ENCODE measurements around the gene RARS1. TPM values are rescaled to one million over a fixed set of nuclear protein-coding genes. Genes with fewer than 3 reads are reported as not detected.

Gene RARS1
- total and polyA plus RNA-seq, 2 of the 8 experiments (the other 6 are each of a cell fraction or from before 2014, with no cell fraction given) = 30.2 to 108 TPM

DNA sequence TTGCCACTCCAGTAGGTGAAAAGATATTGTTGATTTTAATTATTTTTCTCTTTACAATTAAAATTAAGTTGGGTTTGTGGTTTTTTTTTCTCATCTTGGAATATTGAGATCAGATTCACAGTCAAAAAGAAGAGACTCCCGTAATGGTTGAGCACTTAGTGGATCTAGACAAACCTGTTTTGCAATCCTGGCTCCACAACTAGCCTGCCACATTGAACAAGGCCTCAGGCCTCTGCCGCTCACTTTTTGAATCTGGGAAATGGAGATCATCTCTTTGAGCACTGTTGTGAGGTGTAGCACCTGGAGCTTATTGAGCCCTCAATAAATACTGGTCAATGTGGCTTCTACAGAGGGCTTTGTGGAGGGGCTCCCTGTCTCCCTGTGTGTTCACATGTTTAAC is 37.1 kb upstream of the RARS1 start (continued):
- TF ChIP-seq, protein P1, sequence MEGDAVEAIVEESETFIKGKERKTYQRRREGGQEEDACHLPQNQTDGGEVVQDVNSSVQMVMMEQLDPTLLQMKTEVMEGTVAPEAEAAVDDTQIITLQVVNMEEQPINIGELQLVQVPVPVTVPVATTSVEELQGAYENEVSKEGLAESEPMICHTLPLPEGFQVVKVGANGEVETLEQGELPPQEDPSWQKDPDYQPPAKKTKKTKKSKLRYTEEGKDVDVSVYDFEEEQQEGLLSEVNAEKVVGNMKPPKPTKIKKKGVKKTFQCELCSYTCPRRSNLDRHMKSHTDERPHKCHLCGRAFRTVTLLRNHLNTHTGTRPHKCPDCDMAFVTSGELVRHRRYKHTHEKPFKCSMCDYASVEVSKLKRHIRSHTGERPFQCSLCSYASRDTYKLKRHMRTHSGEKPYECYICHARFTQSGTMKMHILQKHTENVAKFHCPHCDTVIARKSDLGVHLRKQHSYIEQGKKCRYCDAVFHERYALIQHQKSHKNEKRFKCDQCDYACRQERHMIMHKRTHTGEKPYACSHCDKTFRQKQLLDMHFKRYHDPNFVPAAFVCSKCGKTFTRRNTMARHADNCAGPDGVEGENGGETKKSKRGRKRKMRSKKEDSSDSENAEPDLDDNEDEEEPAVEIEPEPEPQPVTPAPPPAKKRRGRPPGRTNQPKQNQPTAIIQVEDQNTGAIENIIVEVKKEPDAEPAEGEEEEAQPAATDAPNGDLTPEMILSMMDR (IDR thresholded peaks at IDR 0.05; ENCODE audit: control extremely low read depth in 1 of 3, insufficient read depth in 1 of 3, low read depth in 1 of 3, low read length in 3 of 3) = no peak
- TF ChIP-seq SP1 (IDR thresholded peaks at IDR 0.05; ENCODE audit: low read depth, low read length) (no peak), CEBPB (IDR thresholded peaks at IDR 0.05; ENCODE audit: low read depth, low read length) (no peak), POLR2AphosphoS5 (IDR thresholded peaks at IDR 0.05; ENCODE audit: low read depth, low read length) (no peak), RXRA (IDR thresholded peaks at IDR 0.05; ENCODE audit: insufficient read depth, low read depth, low read length) (no peak), BCL11A (IDR thresholded peaks at IDR 0.05; ENCODE audit: low read depth in 2 of 2, low read length in 2 of 2) (no peak), RAD21 (IDR thresholded peaks at IDR 0.05 in 1 of 2, conservative IDR thresholded peaks at IDR 0.05 in 1 of 2; ENCODE audit: low read depth in 2 of 2, low read length in 2 of 2) (no peak)
